CD4-positive, alpha-beta T cell treated with Interleukin-4 for 4 hours (primary cell): Measurements from ENCODE around the gene ITGAX.

Experiments
- DNase-seq: peaks from one replicate; pipeline ENCODE4 v3.0.0-alpha.2; 2020

Gene ITGAX

GRCh38 chr16:31350275-31351005 lies 4.5 kb upstream of the ITGAX start:
- peak; percentile 24 for DNase-seq

DNA sequence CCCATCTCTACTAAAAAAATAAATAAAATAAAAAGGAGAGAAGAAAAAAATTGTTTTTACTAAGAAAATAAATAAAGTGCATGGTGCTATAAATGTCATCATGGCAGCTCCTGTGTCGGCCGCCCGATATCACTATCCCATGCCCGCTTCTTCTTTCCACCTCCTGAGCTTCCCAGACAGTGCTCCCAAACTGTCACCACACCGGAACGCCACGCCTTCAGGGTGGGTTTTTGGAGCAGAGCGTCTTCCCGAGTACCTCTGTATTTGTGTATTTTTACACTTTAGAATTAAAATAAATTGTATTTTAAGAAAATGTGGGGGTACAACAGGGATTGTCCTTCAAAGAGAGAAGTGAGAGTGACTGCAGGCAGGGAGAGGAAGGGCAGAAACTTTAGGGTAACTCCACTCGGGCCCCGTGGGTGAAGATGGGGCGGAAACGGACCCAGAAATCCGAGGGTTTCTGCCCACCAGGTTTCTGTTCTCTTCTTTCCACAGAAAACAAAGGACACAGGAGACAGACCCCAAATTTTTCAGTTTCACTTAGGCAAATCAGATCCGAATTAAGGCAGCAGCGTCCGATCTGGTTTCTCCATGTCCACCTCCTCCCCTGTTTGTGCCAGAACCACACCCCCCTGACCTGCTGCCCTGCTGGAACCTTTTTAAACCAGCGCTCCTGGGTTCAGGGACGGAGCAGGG lies 3.6 kb upstream of the ITGAX start:
- DNase-seq: no peak

DNA sequence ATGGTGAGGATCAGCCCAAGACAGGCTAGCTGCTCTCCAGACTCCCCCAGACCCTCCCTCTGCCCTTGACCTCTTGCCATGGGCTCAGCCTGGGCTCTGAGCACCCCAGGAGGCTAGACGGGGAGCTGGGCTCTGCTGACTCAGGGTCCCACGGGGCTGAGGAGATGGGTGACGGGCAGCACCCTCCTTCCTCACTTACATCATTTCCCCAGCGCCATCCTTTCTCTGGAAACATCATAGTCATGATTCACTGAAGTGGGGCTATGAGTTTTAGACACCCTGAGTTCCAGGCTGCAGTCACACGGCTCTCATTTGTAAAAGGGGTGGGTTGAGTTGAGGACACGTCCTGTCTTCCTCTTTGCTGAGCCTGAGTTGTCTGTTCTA lies 3.0 kb upstream of the ITGAX start:
- DNase-seq: peak; percentile 33

- no peak for DNase-seq
Measured at GRCh38 chr16:31352376-31353115, 2.4 kb upstream of the ITGAX start.

GRCh38 chr16:31355431-31356100 lies 590 bp downstream of the ITGAX start:
- DNase-seq: no peak

DNA sequence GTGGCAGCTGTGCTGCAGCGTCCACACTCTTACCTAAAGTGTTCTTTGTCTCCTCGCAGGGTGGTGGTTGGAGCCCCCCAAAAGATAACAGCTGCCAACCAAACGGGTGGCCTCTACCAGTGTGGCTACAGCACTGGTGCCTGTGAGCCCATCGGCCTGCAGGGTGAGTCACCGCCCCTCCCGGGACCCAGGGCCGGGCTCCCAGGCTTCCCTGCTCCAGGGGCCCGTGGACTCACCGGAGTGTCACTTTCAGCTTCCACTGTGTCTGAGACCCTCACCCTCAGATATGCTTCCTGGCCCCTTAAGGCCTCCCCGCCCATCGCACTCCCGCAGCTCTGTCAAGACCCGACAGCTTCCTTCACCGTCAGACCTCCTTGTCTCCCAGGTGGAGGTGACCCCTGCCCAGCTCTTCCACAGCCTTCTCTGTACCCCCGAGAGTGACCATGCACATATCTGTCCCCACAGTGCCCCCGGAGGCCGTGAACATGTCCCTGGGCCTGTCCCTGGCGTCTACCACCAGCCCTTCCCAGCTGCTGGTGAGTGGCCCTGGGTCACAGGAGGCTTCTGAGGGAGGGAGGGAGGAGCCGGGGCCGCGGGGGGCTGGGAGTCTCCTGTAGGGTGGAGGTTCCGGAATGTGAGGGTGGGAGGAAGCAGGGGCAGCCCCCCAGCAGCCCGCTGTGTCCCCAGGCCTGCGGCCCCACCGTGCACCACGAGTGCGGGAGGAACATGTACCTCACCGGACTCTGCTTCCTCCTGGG lies 1.8 kb downstream of the ITGAX start:
- no peak for DNase-seq

- DNase-seq: no peak
Measured at GRCh38 chr16:31357324-31358109, 2.5 kb downstream of the ITGAX start.

DNA sequence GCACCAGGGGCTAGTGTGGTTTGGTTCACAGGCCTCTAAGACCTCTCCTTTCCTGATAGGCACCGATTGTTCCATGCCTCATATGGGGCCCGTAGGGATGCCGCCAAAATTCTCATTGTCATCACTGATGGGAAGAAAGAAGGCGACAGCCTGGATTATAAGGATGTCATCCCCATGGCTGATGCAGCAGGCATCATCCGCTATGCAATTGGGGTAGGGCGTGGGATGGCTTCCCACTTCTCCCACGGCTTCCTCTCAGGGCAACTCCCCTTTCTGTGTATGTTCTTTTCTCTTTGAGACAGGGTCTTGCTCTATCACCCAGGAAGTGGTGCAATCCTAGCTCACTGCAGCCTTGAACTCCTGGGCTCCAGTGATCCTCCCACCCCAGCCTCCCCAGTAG lies 5.3 kb downstream of the ITGAX start:
- DNase-seq: no peak

GRCh38 chr16:31361201-31362110 lies 6.5 kb downstream of the ITGAX start:
- DNase-seq: no peak

- no peak for DNase-seq
Measured at GRCh38 chr16:31362476-31363405, 7.8 kb downstream of the ITGAX start.

DNA sequence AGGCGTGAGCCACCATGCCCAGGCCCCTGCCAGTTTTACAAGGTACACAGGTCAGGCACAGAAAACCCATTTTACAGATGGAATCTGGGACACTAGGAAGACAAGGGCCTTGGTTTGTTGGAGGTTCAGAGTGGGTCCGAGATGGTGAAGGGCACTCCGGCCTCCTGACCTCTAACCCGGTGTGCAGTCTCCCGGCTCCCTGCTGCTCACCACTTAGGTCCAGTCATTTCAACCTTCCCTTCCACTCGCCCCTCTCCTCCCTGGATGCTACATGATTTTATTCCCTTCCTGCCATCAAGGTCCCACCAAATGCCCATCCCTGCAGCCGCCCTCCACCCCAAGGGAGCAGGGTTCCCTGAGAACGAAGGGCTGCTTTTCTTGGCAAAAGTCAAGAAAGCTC lies 8.7 kb downstream of the ITGAX start:
- DNase-seq: no peak

GRCh38 chr16:31364421-31364820 lies 9.4 kb downstream of the ITGAX start:
- DNase-seq: no peak

GRCh38 chr16:31365131-31365865 lies 10.3 kb downstream of the ITGAX start:
- DNase-seq: peak; percentile 58

DNA sequence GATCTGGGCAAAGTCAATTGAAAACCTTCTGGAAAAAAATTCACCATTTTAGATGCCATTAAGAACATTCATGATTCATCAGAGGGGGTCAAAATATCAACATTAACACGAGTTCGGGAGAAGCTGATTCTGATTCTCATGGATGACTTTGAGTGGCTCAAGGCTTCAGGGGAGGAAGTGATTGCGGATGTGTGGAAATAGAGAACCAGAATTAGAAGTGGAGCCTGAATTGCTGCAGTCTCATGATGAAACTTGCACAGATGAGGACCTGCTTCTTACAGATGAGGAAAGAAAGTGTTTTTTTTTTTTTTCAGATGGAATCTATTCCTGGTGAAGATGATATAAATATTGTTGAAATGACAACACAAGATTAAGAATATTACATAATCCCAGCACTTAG lies 12.9 kb downstream of the ITGAX start:
- no peak for DNase-seq

DNA sequence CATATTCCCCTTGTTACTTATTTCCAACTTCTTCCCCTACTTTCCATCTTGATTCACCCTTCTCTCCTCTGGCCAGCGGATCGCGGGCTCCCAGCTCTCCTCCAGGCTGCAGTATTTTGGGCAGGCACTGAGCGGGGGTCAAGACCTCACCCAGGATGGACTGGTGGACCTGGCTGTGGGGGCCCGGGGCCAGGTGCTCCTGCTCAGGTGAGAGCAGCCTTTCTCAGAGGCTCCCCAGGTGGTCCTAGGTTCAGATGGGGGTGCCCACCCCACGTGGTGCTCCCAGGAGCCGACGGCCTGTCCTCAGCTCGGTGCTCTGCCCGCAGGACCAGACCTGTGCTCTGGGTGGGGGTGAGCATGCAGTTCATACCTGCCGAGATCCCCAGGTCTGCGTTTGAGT lies 16.0 kb downstream of the ITGAX start:
- no peak for DNase-seq

GRCh38 chr16:31371619-31372484 lies 16.9 kb downstream of the ITGAX start:
- no peak for DNase-seq

GRCh38 chr16:31373235-31373634 lies 18.3 kb downstream of the ITGAX start:
- no peak for DNase-seq

GRCh38 chr16:31375231-31375630 lies 20.3 kb downstream of the ITGAX start:
- DNase-seq: no peak
